Measurements from ENCODE around the gene TWIST1. TPM values are rescaled to one million over a fixed set of nuclear protein-coding genes. Genes with fewer than 3 reads are reported as not detected.

Gene TWIST1
- total RNA-seq, 1 donor: 113 TPM

- TF ChIP-seq CTCF (IDR thresholded peaks at IDR 0.05; ENCODE audit: extremely low read depth, low read depth, low read length): no peak
- H2AFZ ChIP-seq (ENCODE audit: low read length): no peak overlapping the region
- no peak overlapping the region for H3K27ac ChIP-seq (ENCODE audit: low read depth, low read length)
- no peaks in the 10 kb centered on the region for H3K79me2 ChIP-seq (ENCODE audit: insufficient read depth, low read length)
- no peak overlapping the region for H3K4me3 ChIP-seq (ENCODE audit: insufficient read depth, low read length)
- no peaks in the 10 kb centered on the region for H3K4me1 ChIP-seq (ENCODE audit: insufficient read depth, low read length)
- H3K9me3 ChIP-seq (ENCODE audit: low read depth, low read length): no peaks in the 10 kb centered on the region
- H3K4me2 ChIP-seq (ENCODE audit: insufficient read depth, low read length): no peak overlapping the region
- no peaks in the 10 kb centered on the region for H3K36me3 ChIP-seq (ENCODE audit: insufficient read depth, low read length)
- DNase-seq (ENCODE audit: insufficient read length, low spot score, missing footprints): no peak
- no peaks in the 10 kb centered on the region for H3K27me3 ChIP-seq (ENCODE audit: insufficient read depth, low read length)
- peaks cover 3% of the 10 kb centered on the region for H4K20me1 ChIP-seq (ENCODE audit: insufficient read depth, low read length)
These were observed 22.7 kb downstream of the TWIST1 start for GRCh38 chr7:19094598-19095352.

GRCh38 chr7:19094138-19094537 lies 23.3 kb downstream of the TWIST1 start:
- H2AFZ ChIP-seq (ENCODE audit: low read length): no peak overlapping the region
- no peak overlapping the region for H3K4me3 ChIP-seq (ENCODE audit: insufficient read depth, low read length)
- TF ChIP-seq CTCF (IDR thresholded peaks at IDR 0.05; ENCODE audit: extremely low read depth, low read depth, low read length): no peak
- H3K27ac ChIP-seq (ENCODE audit: low read depth, low read length): no peak overlapping the region
- H3K9me3 ChIP-seq (ENCODE audit: low read depth, low read length): no peaks in the 10 kb centered on the region
- no peak overlapping the region for H3K4me2 ChIP-seq (ENCODE audit: insufficient read depth, low read length)
- no peaks in the 10 kb centered on the region for H3K79me2 ChIP-seq (ENCODE audit: insufficient read depth, low read length)
- H4K20me1 ChIP-seq (ENCODE audit: insufficient read depth, low read length): peaks cover 3% of the 10 kb centered on the region
- no peaks in the 10 kb centered on the region for H3K36me3 ChIP-seq (ENCODE audit: insufficient read depth, low read length)
- DNase-seq (ENCODE audit: insufficient read length, low spot score, missing footprints): no peak
- H3K4me1 ChIP-seq (ENCODE audit: insufficient read depth, low read length): no peaks in the 10 kb centered on the region
- no peaks in the 10 kb centered on the region for H3K27me3 ChIP-seq (ENCODE audit: insufficient read depth, low read length)

GRCh38 chr7:19091550-19092200 lies 25.8 kb downstream of the TWIST1 start:
- no peaks in the 10 kb centered on the region for H3K79me2 ChIP-seq (ENCODE audit: insufficient read depth, low read length)
- H3K27ac ChIP-seq (ENCODE audit: low read depth, low read length): no peak overlapping the region
- no peak overlapping the region for H3K4me3 ChIP-seq (ENCODE audit: insufficient read depth, low read length)
- no peak overlapping the region for H3K4me2 ChIP-seq (ENCODE audit: insufficient read depth, low read length)
- H3K27me3 ChIP-seq (ENCODE audit: insufficient read depth, low read length): no peaks in the 10 kb centered on the region
- no peak for DNase-seq (ENCODE audit: insufficient read length, low spot score, missing footprints)
- H2AFZ ChIP-seq (ENCODE audit: low read length): no peak overlapping the region
- TF ChIP-seq CTCF (IDR thresholded peaks at IDR 0.05; ENCODE audit: extremely low read depth, low read depth, low read length): no peak
- H3K4me1 ChIP-seq (ENCODE audit: insufficient read depth, low read length): no peaks in the 10 kb centered on the region
- H3K36me3 ChIP-seq (ENCODE audit: insufficient read depth, low read length): no peaks in the 10 kb centered on the region
- H4K20me1 ChIP-seq (ENCODE audit: insufficient read depth, low read length): peaks cover 3% of the 10 kb centered on the region
- no peaks in the 10 kb centered on the region for H3K9me3 ChIP-seq (ENCODE audit: low read depth, low read length)

GRCh38 chr7:19090526-19090925 lies 26.9 kb downstream of the TWIST1 start:
- Histone ChIP-seq H3K79me2 (ENCODE audit: insufficient read depth, low read length) (no peaks in the 10 kb centered on the region), H3K4me3 (ENCODE audit: insufficient read depth, low read length) (no peak overlapping the region), H3K27me3 (ENCODE audit: insufficient read depth, low read length) (no peaks in the 10 kb centered on the region), H4K20me1 (ENCODE audit: insufficient read depth, low read length) (peaks cover 3% of the 10 kb centered on the region), H3K4me2 (ENCODE audit: insufficient read depth, low read length) (no peak overlapping the region), H3K36me3 (ENCODE audit: insufficient read depth, low read length) (no peaks in the 10 kb centered on the region), H3K4me1 (ENCODE audit: insufficient read depth, low read length) (no peaks in the 10 kb centered on the region), H3K27ac (ENCODE audit: low read depth, low read length) (no peak overlapping the region), H2AFZ (ENCODE audit: low read length) (no peak overlapping the region), H3K9me3 (ENCODE audit: low read depth, low read length) (no peaks in the 10 kb centered on the region)
- no peak for TF ChIP-seq CTCF (IDR thresholded peaks at IDR 0.05; ENCODE audit: extremely low read depth, low read depth, low read length)
- no peak for DNase-seq (ENCODE audit: insufficient read length, low spot score, missing footprints)

All from osteoblast (primary cell).